ENCODE measurements around the gene REELD1. TPM values are rescaled to one million over a fixed set of nuclear protein-coding genes. Genes with fewer than 3 reads are reported as not detected.

REELD1 gene
- total RNA-seq, 1 experiment from 2014 or later = not detected

DNA sequence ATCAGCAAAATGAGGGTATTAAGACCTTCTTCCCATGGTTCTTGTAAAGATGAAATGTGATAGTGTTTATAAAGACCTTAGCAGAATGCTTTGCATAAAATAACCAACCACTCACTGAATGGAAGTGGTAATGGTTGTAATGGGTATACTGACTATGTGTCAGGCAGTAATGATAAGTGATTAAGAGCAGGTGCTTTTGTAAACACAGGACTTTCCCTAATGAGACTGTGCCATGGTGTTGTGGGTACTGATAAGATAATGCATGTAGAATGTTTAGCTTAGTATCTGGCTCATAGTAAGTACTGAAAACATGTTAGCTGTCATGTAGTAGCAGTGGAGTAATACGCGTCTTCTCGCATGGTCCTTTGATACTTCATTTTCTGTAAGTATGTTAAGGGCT is 31.9 kb upstream of the REELD1 start:
- no peak for DNase-seq
- no peak overlapping the region for H3K56ac ChIP-seq (ENCODE audit: insufficient read length, low read depth, low read length)
- Mint-ChIP-seq H3K36me3 (ENCODE audit: insufficient read depth in 1 of 3, low read depth in 3 of 3) (peaks cover 7 to 36% (median 29%) of the 10 kb centered on the region in 3 experiments; a peak in 5 of 7 replicates), H3K4me1 (peaks cover 23 to 24% of the 10 kb centered on the region in 2 experiments), H3K27me3 (ENCODE audit: low read depth) (no peaks in the 10 kb centered on the region), H3K27ac (no peak overlapping the region), H3K9me3 (no peaks in the 10 kb centered on the region), H3K4me3 (no peak overlapping the region)
- no CpG with 5 or more reads among the region's 3 CpGs for WGBS (ENCODE audit: extremely low coverage, insufficient read length, low lambda C conversion rate)
- no peak overlapping the region for H2BK12ac ChIP-seq (ENCODE audit: insufficient read length, low read depth, low read length)
- H3T11ph ChIP-seq (ENCODE audit: low read length) = no peak overlapping the region
- H2AK5ac ChIP-seq (ENCODE audit: insufficient read length, low read length) = no peak overlapping the region
- H4K91ac ChIP-seq (ENCODE audit: insufficient read length, low read depth, low read length) = no peak overlapping the region
- TF ChIP-seq, protein P1, sequence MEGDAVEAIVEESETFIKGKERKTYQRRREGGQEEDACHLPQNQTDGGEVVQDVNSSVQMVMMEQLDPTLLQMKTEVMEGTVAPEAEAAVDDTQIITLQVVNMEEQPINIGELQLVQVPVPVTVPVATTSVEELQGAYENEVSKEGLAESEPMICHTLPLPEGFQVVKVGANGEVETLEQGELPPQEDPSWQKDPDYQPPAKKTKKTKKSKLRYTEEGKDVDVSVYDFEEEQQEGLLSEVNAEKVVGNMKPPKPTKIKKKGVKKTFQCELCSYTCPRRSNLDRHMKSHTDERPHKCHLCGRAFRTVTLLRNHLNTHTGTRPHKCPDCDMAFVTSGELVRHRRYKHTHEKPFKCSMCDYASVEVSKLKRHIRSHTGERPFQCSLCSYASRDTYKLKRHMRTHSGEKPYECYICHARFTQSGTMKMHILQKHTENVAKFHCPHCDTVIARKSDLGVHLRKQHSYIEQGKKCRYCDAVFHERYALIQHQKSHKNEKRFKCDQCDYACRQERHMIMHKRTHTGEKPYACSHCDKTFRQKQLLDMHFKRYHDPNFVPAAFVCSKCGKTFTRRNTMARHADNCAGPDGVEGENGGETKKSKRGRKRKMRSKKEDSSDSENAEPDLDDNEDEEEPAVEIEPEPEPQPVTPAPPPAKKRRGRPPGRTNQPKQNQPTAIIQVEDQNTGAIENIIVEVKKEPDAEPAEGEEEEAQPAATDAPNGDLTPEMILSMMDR (conservative IDR thresholded peaks at IDR 0.05) = no peak
- H3K18ac ChIP-seq (ENCODE audit: insufficient read length, low read depth, low read length) = no peak overlapping the region
- H3K79me1 ChIP-seq (ENCODE audit: insufficient read depth, low read depth, low read length, poor library complexity, severe bottlenecking) = no peaks in the 10 kb centered on the region
- no peak overlapping the region for H2BK5ac ChIP-seq (ENCODE audit: insufficient read length, low read length)
- no peak overlapping the region for H2AFZ ChIP-seq (ENCODE audit: low read length)
- H3K9ac ChIP-seq (ENCODE audit: extremely low read depth, insufficient read length, low read length) = no peak overlapping the region
- no peaks in the 10 kb centered on the region for H3K4me1 ChIP-seq (ENCODE audit: insufficient read depth, low read length)
- H4K5ac ChIP-seq (ENCODE audit: insufficient read length, low read depth, low read length) = no peak overlapping the region
- no peak overlapping the region for H3K4ac ChIP-seq (ENCODE audit: low read depth, low read length)
- H2BK120ac ChIP-seq (ENCODE audit: low read depth, low read length, poor library complexity, severe bottlenecking) = no peak overlapping the region
- no peak overlapping the region for H3K27ac ChIP-seq (ENCODE audit: insufficient read length, low read depth, low read length)
- no peak overlapping the region for H3K23ac ChIP-seq (ENCODE audit: insufficient read length, low read depth, low read length)
- H3K79me2 ChIP-seq (ENCODE audit: insufficient read depth, low read length) = peaks cover 5% of the 10 kb centered on the region; the same call in 1 of the 2 replicates
- H3K27me3 ChIP-seq (ENCODE audit: insufficient read depth, low read length) = no peaks in the 10 kb centered on the region
- no peaks in the 10 kb centered on the region for H3K23me2 ChIP-seq (ENCODE audit: insufficient read length, low read depth, low read length, poor library complexity, severe bottlenecking)
- no peak overlapping the region for H3K14ac ChIP-seq (ENCODE audit: insufficient read depth, low read length)
- no peak overlapping the region for H2BK20ac ChIP-seq (ENCODE audit: low read depth, low read length, poor library complexity, severe bottlenecking)
- no peak overlapping the region for H3K4me2 ChIP-seq (ENCODE audit: insufficient read depth, insufficient read length, low read length)
- H4K20me1 ChIP-seq (ENCODE audit: control insufficient read depth, insufficient read depth, insufficient read length) = no peaks in the 10 kb centered on the region
- H3K9me3 ChIP-seq (ENCODE audit: control insufficient read depth, low read depth, low read length) = no peaks in the 10 kb centered on the region
- no peak overlapping the region for H4K8ac ChIP-seq (replicated peaks; ENCODE audit: insufficient read length, low read depth, low read length)
- no peak overlapping the region for H2BK15ac ChIP-seq (ENCODE audit: low read depth, low read length)

Measured in H9 (cell line).